AG09319 (cell line): ENCODE results near the gene ALDH1L1.
"Not testable (repeated sequence)": the region's sequence is repeated elsewhere in the genome, so short reads cannot be mapped to it uniquely, and the experiment has no call there.

Experiments used
- DNase-seq: peaks from one replicate; pipeline ENCODE4 v3.0.0-alpha.2; 2010; ENCODE audit warnings: low read depth; ENCODE audit errors: extremely low read depth
- TF ChIP-seq, protein P1 (sequence below): IDR thresholded peaks from 2 replicates; pipeline ENCODE4 v1.5.1; 2011; ENCODE audit warnings: low read depth, mild to moderate bottlenecking, inconsistent platforms, low read length, moderate library complexity

Gene ALDH1L1

DNA sequence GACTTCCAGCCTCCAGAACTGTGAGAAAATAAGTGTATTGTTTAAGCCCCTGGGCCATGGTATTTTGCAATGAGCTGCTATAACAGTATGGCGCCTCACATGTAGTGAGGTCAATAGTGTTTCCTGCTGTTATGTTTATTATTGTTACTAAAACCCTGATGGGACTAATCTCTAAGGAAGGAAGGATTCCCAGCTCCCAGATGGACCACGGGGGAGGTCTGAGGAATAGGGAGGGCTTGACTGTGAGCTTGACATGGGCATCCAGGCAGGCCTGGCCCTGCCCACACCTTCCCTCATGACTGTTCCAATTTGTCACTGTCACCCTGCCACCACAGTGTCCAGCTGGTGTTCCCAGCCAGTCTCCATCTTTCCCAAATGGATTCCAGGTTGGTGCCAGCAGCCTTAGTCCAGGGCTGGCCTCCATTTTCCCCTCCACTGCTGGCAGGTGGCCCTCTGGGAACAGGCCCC lies 82.0 kb downstream of the ALDH1L1 start:
- TF ChIP-seq, protein P1, sequence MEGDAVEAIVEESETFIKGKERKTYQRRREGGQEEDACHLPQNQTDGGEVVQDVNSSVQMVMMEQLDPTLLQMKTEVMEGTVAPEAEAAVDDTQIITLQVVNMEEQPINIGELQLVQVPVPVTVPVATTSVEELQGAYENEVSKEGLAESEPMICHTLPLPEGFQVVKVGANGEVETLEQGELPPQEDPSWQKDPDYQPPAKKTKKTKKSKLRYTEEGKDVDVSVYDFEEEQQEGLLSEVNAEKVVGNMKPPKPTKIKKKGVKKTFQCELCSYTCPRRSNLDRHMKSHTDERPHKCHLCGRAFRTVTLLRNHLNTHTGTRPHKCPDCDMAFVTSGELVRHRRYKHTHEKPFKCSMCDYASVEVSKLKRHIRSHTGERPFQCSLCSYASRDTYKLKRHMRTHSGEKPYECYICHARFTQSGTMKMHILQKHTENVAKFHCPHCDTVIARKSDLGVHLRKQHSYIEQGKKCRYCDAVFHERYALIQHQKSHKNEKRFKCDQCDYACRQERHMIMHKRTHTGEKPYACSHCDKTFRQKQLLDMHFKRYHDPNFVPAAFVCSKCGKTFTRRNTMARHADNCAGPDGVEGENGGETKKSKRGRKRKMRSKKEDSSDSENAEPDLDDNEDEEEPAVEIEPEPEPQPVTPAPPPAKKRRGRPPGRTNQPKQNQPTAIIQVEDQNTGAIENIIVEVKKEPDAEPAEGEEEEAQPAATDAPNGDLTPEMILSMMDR, result no peak
- DNase-seq, result no peak

DNA sequence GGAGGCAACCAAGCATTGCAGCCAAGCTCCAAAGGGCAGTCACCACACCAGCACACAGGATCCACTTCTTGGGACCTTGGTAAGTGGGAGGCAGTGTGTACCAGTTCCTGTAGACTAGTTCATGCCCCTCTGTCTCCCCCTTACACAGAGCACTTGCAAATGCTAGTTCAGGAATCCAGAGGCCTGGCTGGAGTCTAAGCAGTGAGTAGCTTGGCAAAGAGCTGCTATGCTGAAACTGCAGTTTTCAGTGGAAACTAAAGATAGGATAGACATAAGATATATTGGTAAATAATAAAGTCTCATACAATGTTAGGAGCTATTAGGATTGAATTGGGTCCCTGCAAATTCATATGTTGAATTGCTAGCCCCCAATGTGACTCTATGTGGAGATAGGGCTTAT lies 82.6 kb downstream of the ALDH1L1 start:
- TF ChIP-seq, protein P1, result no peak
- DNase-seq, result no peak

DNA sequence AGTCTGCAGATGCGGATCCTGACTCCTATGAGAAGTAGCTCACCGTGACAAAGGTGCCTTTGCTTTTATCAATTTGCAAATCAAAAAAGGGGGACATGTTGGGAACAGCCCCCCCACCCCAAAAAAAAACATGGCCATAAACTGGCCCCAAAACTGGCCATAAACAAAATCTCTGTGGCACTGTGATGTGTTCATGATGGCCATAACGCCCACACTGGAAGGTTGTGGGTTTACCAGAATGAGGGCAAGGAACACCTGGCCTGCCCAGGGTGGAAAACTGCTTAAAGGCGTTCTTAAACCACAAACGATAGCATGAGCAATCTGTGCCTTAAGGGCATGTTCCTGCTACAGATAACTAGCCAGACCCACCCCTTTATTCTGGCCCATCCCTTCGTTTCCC lies 84.1 kb downstream of the ALDH1L1 start:
- DNase-seq, result not testable (repeated sequence)

DNA sequence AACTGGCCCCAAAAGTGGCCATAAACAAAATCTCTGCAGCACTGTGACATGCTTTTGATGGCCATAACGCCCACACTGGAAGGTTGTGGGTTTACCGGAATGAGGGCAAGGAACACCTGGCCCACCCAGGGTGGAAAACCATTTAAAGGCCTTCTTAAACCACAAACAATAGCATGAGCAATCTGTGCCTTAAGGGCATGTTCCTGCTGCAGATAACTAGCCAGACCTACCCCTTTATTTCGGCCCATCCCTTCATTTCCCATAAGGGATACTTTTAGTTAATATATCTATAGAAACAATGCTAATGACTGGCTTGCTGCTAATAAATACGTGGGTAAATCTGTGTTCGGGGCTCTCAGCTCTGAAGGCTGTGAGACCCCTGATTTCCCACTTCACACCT lies 88.3 kb downstream of the ALDH1L1 start:
- not testable (repeated sequence) for DNase-seq

DNA sequence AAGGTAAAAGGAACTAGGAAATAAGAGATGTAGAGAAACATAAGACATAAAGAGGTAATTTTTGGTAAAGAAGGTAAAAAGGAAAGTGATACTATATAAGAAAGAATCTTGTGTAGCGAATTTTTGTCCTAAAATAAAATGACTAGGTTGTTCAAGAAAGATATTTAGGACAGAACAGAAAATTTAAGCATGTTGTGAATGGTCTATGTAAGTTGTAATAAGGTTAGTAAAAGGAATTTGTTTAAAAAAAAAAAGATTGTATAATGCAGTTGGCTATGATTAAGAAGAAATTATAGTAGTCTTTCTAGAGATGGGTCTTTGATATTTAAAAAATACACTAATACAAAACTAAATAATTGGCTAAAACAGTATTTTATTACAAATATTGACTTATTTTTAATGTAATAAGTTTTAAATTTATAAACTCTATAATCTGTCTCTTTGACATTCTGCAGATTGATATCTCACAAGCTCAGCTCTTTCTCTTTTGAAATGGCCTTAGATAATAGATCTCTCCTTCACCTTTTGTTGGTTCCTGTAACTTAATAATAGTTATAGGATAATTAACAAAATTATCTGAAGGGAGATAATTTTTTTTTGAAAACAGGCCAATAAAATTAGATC lies 92.7 kb downstream of the ALDH1L1 start:
- TF ChIP-seq, protein P1, result no peak
- no peak for DNase-seq

DNA sequence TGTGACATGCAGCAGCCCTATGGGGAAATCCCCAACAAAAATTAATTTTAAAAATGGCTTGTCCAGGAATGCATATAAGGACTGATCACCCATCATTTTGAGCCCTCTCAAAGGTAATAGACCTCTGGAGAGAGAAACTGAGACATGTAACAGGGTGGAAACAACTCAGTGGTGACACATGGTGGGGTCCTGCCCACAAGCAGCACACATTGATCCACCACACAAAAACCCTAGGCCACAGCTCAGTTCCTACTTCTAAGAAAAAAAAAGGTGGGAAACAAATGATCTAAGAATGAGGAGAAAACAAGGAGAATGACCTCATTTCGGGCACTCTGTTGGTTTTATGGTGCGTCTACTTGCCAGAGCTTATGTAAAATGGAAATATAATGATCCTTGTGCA lies 94.5 kb downstream of the ALDH1L1 start:
- DNase-seq, result no peak
- TF ChIP-seq, protein P1, result no peak

DNA sequence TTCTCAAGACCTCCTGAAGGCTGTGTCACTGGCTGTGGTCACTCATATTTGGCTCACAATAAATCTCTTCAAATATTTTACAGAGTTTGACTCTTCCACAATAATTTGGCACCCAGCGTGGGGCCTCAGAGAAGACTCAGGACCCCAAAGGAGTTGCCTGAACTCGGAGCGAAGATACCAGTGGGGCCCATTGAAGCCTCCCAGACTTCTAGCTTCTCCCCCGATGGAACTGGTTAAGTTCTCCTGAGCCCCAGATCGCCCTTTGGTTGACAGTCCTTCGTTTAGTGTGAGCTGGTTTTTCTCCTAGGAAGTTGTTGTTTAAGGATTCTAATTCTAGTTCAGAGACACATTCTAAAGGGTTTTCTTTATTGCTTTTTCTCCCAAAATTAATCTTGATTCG lies 95.1 kb downstream of the ALDH1L1 start:
- no peak for DNase-seq
- TF ChIP-seq, protein P1, result no peak

DNA sequence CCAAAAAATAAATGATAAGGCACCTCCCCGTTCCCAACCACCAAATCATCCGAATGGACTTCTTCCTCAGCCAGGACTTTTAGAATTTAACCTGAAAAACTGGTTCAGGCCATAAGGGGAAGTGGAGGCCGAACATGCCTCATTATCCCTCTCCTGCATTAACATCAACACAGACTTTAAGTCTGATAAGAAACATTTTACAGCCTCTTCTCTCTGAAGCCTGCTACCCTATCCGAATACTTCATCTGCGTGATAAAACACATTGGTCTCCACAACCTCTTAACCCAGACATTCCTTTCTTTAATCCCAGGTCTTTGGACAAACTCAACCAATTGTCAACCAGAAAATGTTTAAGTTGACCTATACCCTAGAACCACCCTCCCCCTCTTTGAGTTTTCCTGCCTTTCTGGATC lies 95.6 kb downstream of the ALDH1L1 start:
- TF ChIP-seq, protein P1, result no peak
- no peak for DNase-seq
